HG03575 (cell line): ENCODE data around the gene OR4M2.
"Not testable (repeated sequence)": the region's sequence is repeated elsewhere in the genome, so short reads cannot be mapped to it uniquely, and the experiment has no call there.

ENCODE experiments used
- ATAC-seq: cut with Tn5 transposase; IDR thresholded peaks from one replicate; pipeline ENCODE4 v1.9.1; 2021; ENCODE audit not compliant: unreplicated experiment, insufficient number of reproducible peaks, low FRiP score; ENCODE audit errors: extremely low read depth

The OR4M2 gene, protein sequence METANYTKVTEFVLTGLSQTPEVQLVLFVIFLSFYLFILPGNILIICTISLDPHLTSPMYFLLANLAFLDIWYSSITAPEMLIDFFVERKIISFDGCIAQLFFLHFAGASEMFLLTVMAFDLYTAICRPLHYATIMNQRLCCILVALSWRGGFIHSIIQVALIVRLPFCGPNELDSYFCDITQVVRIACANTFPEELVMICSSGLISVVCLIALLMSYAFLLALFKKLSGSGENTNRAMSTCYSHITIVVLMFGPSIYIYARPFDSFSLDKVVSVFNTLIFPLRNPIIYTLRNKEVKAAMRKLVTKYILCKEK

DNA sequence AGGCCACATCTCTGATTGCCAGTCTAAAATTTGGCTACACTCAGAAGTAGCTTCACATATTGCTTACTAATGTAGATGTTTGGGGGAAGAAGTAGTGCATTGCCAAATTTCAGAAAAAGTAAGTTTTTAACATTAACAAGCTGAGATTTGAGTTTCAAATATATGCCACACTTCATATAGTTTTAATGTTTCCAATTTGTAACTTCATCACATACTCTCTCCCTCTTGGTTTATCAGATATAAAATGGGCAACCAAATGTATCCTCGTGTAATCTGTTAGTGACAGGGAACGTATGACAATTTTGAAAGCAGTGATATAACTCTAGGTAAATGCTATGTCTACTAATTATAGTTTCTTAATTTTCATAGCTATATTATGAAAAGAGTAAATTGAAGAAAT, at the start of gene OR4M2:
TSS of gene OR4M2 (plus strand) at position 301 of the 400 bp plus-strand sequence. CDS start at position 399, 98 bp downstream.
- not testable (repeated sequence) for ATAC-seq

DNA sequence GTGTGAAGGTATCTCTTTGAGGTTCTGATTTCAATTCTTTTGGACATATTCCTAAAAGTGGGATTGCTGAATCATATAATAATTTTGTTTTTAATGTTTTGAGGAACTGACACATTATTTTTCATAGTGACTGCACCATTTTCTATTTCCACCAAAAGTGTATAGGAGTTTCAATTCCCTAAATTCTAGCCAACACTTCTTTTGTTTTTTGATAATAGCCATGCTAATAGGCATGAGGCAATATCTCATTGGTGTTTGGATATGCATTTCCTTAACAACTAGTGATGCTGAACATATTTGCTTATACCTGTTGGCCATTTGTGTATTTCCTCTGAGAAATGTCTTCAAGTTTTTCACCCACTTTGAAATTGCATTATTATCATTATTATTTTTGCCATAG, 11.1 kb upstream of the OR4M2 start:
- not testable (repeated sequence) for ATAC-seq

DNA sequence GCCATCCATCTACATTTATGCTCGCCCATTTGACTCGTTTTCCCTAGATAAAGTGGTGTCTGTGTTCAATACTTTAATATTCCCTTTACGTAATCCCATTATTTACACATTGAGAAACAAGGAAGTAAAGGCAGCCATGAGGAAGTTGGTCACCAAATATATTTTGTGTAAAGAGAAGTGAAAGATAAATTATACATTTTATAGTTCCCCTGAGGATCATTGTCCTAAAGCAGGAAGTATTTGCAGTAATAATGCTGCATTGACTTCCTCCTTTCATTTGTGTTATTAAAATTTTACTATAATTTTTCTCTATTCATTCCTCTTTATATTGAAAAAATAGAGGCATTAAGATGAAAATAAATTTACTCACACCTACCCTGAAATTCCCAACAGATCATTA, 1.1 kb downstream of the OR4M2 start:
- not testable (repeated sequence) for ATAC-seq

DNA sequence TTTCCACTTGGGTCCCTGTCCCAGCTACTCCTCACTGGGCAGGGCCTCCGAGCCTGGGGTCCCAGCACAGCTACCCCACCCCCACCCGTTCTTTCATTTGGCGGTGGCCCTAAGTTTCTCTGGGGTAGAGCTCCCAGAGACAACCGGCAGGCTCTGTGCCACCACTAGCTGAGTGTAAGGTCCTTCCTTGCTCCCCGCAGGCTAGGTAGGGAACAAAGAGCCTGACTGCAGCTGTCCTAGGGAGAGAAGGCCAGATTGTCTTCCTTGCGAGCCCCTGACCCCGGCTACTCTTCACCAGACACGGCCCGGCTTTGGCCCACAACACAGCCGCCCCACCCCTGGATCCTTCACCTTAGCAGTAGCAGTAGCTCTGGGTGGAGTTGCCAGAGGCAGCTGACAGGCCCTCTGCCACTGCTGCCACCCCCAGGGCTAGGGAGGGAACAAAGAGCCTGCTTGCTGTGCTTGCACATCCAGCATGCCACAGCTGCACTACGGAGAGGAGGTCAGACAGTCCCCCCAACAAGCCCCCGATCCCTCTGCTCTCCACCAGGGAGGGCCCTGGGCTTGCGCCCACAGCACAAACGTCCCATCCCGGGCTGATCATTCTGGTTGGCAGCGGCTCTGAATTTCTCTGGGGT, 18.4 kb downstream of the OR4M2 start:
- ATAC-seq: not testable (repeated sequence)

DNA sequence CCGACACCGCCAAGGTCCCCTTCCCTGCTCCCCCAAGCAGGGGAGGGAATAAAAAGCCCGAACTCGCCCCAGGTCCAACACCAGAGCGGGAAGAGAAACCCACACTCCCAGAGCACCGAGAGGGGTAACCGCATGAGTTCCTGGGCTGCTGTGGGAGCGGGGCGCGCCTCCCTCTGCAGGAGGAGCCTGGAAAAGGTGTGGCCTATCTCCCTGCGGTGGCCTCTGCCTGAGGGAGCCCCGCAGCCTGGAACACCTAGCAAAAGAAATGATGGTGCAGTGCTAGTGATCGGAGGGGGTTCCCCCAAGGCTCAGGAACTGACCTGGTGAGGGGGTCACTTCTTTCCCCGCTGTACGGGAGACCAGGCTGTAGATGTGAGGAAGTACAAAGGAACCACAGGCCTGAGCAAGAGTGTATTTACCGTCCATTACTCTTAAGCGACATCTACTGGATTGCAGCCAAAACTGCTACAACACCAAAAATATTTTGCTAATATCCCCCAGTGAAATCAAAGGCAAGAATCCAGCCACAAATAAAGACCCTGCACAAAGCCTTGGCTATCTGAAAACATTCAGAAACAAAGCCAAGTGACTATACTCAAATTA, 19.1 kb downstream of the OR4M2 start:
- ATAC-seq: peak; percentile 68

DNA sequence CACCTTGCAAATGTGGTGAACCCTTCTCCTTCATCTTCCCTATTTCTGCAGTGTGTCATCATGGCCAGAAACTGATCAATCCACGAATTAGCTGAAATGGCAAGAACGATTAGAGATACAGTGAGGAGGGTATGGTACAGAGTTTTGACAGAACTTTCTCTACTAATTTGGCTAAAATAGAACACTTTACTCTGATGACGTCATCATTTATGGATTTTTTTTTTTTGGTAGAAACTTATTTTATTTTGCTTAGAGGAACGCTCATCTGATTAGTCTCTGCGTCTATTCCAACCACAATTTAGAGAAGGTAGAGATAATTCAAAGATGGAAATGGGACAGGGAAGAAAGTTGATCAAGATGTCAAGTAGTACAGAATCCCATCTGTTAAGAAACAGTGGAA, 41.7 kb downstream of the OR4M2 start:
- ATAC-seq: not testable (repeated sequence)
